Caki2 (cell line): ENCODE results near the gene SLC44A5. TPM values are rescaled to one million over a fixed set of nuclear protein-coding genes. Genes with fewer than 3 reads are reported as not detected.

ENCODE experiments used
- DNase-seq: peaks from one replicate; pipeline ENCODE4 v3.0.0-alpha.2; 2015; ENCODE audit warnings: low read depth
- in situ Hi-C: cut with HindIII; loops from 2 replicates; pipeline ENCODE4 v1.10.0; 2016; ENCODE audit warnings: low sequenced_read_pairs, low pct_unique_long_range_greater_than_20kb, mixed read lengths
- total RNA-seq: library from RNA; depleted of rRNA; stranded (reverse); fragments of >200 nt; shearing (Covaris generic); gene quantifications from 2 replicates; pipeline ENCODE4 v1.2.3, GENCODE V29; 2014; ENCODE audit warnings: low replicate concordance

SLC44A5 gene
- total RNA-seq, 1 experiment from 2014 or later, result 1.5 TPM

DNA sequence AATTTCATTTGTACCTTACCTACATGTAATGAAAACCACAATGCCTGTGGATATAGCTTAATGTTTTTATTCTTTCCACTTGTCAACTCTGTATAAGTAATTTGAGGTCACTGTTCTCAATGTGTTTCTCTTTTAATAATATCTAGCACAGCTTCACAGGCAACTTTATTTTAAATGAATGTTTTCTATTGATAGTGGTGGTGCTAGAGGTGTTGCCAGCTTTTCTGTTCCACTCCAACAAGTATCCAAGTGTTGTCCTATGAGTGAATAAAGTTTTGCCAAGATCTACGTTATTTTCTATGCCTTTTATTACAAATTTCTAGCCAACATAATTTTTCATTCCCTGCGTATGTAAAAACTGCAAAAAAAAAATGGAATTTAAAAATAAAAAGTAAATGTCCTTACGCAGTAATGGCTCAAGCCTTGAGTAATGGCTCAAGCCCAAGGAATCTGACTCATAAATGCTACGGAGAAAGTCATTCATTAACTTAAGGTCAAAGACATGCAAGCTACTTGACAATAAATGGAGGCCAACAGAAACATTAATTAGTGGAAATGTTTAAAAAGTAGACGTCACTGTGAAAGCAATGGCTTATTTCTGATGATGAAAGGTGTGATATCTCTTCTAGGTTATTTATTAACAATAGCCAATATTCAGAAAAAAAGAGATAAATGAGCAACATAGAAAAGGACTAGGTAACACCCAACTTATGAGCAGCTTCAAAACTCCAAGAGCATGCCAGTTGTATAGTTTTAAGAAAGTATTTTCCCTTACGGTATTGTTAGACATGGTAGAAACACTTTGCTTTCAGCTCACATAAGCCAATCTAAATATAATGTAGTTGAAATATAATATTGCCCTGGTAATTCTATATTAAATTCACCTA is 71.4 kb downstream of the SLC44A5 start:
- peak; percentile 79 for DNase-seq
- in situ Hi-C loops, result no loop called here

DNA sequence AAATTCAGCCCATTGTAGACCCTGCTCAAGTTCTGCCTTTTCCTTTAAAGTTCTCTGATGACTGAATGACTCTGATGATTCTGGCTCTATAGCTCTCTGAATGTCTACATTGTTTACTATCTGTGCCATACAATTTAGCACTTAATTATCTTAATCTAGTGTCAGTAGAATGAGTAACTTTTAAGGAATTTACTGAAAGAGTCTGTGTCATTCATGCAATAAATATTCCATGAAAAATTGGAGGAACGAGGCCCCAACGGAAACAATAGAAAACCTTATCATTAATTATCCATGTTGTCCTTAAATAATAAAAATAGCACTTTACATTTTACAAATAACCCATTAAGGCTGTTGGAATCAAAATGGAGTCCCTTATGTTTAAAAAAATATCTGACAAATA is 77.8 kb downstream of the SLC44A5 start:
- in situ Hi-C loops, result no loop called here
- DNase-seq, result no peak

DNA sequence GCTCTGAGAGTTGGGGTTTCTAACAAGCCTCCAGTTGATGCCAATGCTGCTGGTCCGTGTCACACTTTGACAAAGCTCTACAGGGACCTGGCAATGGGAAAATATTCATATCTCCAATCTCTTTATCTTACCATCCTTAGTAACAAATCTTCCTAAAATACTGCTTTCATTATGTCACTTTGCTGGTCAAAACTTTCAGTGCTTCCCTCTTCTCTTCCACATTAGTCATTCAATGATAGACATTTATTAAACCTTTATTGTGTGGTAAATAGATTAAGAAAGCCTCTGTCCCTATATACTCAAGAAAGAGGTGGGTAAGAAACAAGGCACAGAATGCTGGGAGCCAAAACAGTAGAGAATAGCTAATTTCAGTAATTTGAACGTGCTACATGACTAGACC is 79.3 kb downstream of the SLC44A5 start:
- in situ Hi-C loops, result no loop called here
- DNase-seq, result no peak

GRCh38 chr1:75529488-75529887 is 81.4 kb downstream of the SLC44A5 start:
- no peak for DNase-seq

GRCh38 chr1:75528001-75528400 is 82.9 kb downstream of the SLC44A5 start:
- no peak for DNase-seq
- in situ Hi-C loops, result no loop called here

More at GRCh38 chr1:75529488-75529887, 81.4 kb downstream of the SLC44A5 start:
- in situ Hi-C loops, result no loop called here

- in situ Hi-C loops, result no loop called here
- no peak for DNase-seq
Observed at GRCh38 chr1:75522389-75522788, 88.5 kb downstream of the SLC44A5 start.

GRCh38 chr1:75521658-75522057 is 89.3 kb downstream of the SLC44A5 start:
- no peak for DNase-seq
- in situ Hi-C loops, result no loop called here

- in situ Hi-C loops, result no loop called here
- no peak for DNase-seq
Observed at GRCh38 chr1:75520862-75521475, 89.9 kb downstream of the SLC44A5 start.

GRCh38 chr1:75519651-75520427 is 91.1 kb downstream of the SLC44A5 start:
- no peak for DNase-seq
- in situ Hi-C loops, result no loop called here

GRCh38 chr1:75518686-75519085 is 92.2 kb downstream of the SLC44A5 start:
- in situ Hi-C loops, result no loop called here
- DNase-seq, result no peak

DNA sequence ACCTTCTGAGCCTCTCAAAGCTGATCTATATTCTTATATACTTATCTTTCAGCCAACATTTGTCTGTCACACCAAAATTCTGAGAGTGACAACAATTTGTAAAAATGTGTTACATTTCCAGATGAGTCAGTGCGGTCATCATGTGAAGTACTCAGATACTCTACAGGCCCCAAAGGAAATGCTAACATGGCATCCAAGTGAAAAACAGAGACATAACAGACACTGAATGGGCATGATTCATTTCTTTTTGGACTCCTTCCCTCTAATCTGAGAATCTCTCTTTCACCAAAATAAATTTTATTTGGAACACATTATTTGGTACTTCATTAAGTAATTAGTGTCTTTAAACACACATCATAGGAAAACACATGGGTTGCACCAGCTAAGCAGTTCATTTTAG is 96.6 kb downstream of the SLC44A5 start:
- DNase-seq, result no peak
- in situ Hi-C loops, result no loop called here

- DNase-seq, result no peak
- in situ Hi-C loops, result no loop called here
Observed at GRCh38 chr1:75506976-75507375, 103.9 kb downstream of the SLC44A5 start.

DNA sequence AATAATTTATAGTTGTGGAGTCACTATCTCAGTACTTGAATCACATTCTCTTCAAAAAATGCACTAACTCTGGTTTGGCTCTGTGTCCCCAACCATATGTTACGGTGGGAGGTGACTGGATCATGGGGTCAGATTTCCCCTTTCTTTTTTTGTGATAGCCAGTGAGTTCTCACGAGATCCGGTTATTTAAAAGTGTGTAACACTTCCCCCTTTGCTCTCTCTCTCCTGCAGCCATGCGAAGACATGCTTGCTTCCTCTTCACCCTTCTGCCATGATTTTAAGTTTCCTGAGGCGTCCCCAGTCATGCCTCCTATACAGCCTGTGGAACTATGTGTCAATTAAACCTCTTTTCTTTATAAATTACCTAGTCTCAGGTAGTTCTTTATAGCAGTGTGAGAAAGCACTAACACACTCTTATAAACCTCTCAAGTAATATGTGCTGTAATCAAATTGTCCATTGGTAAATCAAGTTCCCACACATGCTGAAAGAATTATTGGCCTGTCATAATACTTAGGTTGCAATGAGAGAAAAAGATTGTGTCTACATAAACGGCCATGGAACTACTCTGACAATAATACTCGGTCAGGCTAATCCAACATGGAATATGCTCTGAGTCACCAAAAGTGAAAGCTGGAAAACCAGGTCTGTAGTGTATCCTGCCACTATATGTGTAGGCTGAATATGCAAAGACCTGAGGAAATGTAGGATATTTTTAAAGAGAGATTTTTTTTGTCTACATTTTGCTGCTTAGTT is 107.5 kb downstream of the SLC44A5 start:
- in situ Hi-C loops, result no loop called here
- DNase-seq, result no peak

DNA sequence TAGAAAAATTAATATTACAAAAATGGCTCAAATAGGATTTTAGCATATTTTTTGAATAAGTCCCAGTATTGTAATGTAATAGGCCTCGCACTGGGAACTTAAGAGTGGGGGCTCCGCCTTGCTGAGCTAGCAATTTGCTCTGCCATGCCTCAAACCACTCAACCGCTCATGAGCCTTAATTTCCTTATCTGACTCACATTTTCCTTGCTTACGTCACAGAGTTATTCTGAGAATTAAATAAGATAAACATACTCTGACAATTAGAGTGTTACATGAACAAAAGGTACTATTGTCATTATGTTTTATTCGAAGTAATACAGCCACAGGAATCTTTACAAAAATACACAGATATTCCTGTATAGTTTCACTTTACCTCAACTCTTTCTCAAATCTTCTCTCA is 108.1 kb downstream of the SLC44A5 start:
- in situ Hi-C loops, result no loop called here
- peak; percentile 65 for DNase-seq

DNA sequence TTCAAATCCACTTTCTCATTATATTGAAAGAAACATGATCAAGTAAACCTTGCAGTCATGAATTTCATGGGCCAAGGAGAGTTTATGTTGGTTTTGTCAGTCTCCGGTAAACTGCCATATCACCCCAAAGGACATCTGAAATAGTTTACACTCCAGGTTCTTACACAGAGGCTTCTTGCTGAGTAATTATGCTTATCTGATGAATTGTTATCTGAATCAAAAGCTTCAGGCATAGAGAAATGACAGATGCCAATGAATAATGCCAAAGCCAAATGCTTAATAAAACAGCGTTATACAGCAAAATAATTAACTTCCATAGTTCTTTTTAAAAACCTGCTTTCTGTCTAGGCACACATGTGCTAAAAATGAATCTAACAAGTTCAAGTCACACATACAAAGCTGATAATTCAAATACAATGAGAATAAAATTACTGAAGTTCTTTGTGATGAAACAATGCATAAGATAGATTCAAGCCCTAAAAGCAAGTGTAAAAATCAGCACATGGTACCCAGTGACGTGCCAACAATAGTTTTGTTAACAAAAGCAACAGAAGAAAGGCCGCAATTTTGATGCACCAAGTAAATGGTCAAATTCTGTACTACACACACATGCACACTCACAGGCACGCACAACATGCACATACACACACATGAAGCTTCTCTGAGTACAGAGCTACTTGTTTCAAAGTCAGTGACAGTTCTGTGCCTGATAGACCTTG is 109.2 kb downstream of the SLC44A5 start:
- in situ Hi-C loops, result no loop called here
- no peak for DNase-seq

DNA sequence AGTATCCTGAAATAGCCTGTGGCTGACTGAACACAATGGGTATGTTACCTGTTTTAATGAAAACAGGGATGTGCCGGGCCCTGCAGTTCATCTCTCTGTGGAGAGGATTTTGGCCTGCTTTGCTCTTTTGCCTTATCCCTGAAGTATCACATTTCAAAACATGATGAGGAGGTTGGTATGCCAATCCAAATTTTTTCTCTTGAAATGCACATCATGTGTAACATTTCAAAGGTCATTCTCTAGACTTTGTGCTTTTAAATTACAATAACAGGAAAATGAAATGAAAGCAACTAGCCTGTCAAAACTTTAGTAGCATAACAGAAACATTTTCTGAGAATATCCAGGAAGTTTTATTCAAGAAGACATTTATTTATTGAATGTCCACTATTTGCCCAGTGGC is 118.9 kb downstream of the SLC44A5 start:
- no peak for DNase-seq
- in situ Hi-C loops, result no loop called here

DNA sequence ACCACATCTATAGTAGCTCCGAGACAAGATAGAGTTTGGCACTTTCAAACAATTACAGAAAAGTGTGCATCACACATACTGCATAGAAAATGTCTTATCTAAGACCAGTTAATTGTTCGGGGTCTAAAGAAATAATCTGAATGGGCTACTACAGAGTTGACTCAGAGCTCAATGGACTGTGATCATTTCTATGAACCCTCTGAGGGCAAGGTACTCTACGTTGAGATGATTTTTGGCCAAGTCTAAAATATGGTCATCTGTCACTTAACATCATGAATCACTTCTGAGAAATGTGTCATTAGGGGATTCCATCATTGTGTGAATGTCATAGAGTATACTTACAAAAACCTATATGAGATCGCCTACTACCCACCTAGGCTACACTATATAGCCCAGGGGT is 123.5 kb downstream of the SLC44A5 start:
- in situ Hi-C loops, result no loop called here

DNA sequence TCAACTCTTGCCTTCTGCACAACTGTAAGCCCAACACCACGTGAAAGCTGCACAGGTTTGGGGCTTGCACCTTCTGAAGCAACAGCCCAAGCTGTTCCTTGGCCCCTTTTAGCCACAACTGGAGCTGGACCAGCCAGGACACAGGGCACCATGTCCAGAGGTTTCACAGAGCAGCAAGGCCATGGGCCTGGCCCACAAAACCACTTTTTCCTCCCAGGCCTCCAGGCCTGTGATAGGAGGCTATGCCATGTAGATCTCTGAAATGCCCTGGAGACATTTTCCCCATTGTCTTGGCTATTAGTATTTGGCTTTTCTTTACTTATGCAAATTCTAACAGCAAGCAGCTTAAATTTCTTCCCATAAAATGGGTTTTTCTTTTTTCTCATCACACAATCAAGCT is 126.1 kb downstream of the SLC44A5 start:
- in situ Hi-C loops, result no loop called here
- DNase-seq, result no peak

More for the DNA sequence above, 123.5 kb downstream of the SLC44A5 start:
- DNase-seq, result no peak
